GM21619 (cell line): Measurements from ENCODE around the gene EIF2AK2.
"Not testable (repeated sequence)": the region's sequence is repeated elsewhere in the genome, so short reads cannot be mapped to it uniquely, and the experiment has no call there.

Experiments used
- ATAC-seq: cut with Tn5 transposase; IDR thresholded peaks from one replicate; pipeline ENCODE4 v1.9.1; 2021; ENCODE audit not compliant: unreplicated experiment

The EIF2AK2 gene

DNA sequence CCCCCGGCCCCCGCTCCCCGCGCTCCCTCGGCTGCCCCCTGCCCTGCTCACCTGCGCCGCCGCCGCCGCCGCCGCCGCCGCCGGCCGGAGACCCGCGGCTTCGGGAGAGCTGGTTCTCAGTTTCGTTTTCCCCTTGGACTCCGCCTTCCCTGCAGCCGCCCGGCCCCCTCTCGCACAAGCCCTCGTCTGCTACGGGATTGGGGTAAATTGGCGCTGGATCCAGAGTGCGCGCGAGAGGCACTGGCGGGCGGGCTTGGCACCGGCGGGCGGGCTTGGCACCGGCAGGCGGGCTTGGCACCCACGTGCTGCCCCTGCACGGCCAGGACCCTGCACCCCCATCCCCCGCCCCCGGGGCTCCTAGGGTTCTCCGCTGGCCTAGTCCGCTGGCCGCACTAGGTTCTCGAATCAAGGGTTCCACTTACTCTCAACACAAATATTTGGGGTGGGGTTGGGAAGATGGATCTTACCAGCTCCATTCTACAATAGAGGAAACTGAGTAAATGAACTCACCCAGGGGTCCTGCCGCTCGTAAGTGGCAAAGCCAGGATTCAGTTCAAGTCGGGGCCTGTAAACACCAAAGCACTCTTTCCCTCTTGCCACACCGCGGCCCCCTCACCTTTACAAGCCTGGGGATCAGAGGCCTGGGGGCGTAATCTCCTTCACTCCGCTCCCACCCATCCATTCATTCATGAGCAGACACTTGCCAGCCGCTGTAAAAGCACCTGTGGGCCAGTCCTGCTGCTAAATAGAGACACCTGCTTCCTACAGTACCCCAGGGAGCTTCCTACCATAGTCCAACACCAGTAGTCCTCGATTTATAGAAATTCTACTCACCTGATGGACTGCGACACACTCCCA lies at the start of gene EIF2AK2:
TSS of gene EIF2AK2 (minus strand) at position 124 of the 858 bp plus-strand sequence. CDS start 9,174 bp downstream, outside the sequence.
- peak; percentile 94 for ATAC-seq

DNA sequence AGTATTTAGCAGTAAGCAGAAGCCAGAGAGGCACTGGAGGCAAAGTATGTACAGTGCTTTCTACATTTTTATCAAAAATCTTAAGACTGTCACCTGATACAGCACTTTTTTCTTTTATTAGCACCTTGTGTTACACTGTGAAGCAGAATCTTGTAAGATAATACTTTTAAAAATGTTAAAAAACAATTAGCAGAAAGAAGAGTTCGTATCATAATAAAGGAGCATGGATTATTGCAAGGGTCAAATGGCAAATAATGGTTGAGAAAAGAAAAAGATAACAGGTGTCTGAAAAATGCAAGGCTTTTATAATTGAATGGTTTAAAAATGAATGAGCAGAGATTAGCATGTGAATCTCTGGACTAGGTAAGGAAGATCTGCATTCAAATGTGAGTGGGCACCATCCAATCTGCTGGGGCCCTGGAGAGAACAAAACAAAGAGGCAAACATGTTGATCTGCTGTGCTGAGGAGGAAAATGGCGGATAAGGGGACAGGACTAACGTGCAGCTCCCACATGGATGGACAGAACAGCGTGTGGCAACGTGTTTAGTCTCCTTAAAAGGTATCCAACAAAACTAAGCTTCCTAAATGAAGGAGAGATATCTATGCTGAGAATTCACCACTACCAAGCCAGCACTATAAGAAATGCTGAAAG lies 49.0 kb upstream of the EIF2AK2 start:
- ATAC-seq: no peak

DNA sequence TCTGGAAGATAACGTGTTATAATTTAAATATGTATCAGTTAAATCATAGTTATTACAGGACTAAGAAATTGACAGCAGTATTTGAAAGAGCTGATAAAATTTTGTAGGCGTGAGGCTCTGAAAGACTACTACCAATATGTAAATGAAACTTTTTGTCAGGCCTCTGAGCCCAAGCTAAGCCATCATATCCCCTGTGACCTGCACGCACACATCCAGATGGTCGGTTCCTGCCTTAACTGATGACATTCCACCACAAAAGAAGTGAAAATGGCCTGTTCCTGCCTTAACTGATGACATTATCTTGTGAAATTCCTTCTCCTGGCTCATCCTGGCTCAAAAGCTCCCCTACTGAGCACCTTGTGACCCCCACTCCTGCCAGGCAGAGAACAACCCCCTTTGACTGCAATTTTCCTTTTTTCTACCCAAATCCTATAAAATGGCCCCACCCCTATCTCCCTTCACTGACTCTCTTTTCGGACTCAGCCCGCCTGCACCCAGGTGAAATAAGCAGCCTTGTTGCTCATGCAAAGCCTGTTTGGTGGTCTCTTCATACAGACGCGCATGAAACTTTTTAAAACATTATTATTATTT lies 48.4 kb upstream of the EIF2AK2 start:
- not testable (repeated sequence) for ATAC-seq

DNA sequence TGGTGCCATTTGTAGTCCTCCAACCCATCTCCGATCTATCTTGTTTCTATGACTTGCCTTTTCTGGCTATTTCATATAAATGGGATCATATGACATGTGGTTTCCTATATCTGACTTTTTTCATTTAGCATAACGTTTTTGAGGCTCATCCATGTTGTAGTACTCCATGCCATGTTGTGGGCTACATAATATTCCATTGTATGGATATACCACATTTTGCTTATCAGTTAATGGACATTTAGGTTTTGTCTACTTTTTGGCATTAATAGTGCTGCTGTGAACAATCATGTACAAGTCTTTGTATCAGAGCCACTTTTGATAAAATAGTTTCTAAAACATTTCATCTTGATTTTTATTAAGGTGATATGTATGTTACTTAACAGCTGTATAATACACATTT lies 46.9 kb upstream of the EIF2AK2 start:
- ATAC-seq: no peak

- no peak for ATAC-seq
Measured at GRCh38 chr2:37201766-37202165, 45.0 kb upstream of the EIF2AK2 start.

DNA sequence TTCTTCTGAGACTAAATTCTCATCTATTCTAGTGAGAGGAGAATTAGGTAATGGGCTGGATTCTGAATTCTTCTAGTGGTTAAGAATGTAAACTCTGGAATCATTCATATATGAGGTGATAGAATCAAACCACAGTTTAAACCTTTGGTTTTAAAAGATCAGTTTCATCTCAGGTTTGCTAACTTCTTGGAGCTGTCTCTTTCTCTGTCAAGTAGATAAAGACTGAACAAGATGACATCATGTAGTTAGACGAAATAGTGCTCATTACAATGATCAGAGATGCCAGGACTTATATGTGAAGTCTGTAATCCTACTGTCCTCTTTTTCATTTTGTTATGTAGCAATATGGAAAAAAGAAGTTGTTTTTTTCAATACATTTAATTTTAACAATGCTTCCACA lies 44.4 kb upstream of the EIF2AK2 start:
- ATAC-seq: no peak

- no peak for ATAC-seq
Measured at GRCh38 chr2:37198681-37199065, 41.9 kb upstream of the EIF2AK2 start.

DNA sequence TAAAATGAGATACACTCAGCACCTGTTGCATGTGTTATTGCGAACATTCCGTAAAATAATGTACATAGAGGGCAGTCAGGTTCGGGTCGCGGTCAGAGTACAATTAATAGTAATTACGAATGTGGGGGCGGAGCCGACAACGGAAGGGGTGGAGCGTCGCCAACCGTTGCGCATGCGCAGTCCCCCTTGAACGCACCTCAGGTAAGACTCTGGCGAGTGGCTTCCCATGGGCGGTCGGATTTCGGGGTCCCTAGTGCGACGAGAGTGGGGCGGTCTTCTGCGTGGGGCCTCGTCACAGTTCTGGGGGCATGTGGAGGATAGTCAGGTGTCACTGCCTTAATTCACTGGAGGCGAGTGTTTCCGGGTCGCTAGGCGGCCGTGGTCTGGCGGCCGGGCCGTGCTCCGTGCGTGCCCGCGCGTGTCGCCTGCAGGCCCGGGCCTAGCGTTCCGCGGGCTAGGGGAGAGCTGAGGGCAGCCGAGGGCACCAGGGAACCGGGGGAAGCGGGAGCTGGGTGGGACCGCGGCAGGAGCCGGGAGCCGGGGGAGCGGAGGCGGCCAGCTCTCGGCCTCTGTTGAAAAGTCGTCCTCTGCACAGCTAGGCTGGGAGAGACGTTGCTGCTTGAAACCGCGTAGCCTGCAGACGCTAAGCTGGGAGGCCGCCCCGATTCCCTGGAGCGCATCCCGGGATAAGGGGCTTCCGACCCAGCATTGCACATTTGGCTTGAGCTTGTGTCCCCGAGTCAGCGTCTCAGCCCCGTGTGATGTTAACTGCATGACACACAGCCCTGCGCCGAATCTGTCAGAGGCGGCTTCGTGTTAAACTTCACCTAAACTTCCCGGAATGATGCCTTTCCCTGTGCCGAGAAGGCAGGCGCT lies 39.8 kb upstream of the EIF2AK2 start, which contains the start of gene CEBPZOS:
TSS of gene CEBPZOS (plus strand) at position 177 of the 876 bp plus-strand sequence. CDS start 3,209 bp downstream, outside the sequence.
- ATAC-seq: peak; percentile 68

- not testable (repeated sequence) for ATAC-seq
Measured at GRCh38 chr2:37195862-37196319, 39.1 kb upstream of the EIF2AK2 start.

GRCh38 chr2:37192551-37192950 lies 35.8 kb upstream of the EIF2AK2 start:
- no peak for ATAC-seq

GRCh38 chr2:37191747-37192146 lies 35.0 kb upstream of the EIF2AK2 start:
- ATAC-seq: no peak

GRCh38 chr2:37191253-37191652 lies 34.5 kb upstream of the EIF2AK2 start:
- ATAC-seq: no peak

DNA sequence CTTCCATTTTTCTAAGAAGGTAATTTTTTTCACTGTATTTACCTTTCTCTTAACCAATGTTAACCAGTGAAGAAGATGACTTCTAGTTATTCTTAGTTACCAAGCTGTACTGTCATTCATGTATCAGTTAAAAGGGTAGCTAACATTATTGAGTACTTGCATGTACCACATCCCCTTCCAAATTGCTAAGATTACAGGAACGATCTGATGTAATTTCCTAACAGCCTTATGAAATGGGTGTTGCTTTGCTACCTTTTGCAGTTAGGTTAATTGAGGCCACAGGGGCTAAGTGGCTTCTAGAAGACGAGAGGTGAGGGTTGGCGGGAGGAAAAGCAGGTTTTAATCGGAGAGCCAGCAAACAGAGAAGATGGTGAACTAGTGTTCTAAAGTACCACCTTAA lies 33.5 kb upstream of the EIF2AK2 start:
- no peak for ATAC-seq

GRCh38 chr2:37189452-37190153 lies 32.8 kb upstream of the EIF2AK2 start:
- no peak for ATAC-seq

GRCh38 chr2:37188570-37188969 lies 31.8 kb upstream of the EIF2AK2 start, which contains the start of gene SULT6B1:
TSS of gene SULT6B1 (minus strand) at chr2:37188670. CDS start at chr2:37188640, 30 bp downstream.
- no peak for ATAC-seq

DNA sequence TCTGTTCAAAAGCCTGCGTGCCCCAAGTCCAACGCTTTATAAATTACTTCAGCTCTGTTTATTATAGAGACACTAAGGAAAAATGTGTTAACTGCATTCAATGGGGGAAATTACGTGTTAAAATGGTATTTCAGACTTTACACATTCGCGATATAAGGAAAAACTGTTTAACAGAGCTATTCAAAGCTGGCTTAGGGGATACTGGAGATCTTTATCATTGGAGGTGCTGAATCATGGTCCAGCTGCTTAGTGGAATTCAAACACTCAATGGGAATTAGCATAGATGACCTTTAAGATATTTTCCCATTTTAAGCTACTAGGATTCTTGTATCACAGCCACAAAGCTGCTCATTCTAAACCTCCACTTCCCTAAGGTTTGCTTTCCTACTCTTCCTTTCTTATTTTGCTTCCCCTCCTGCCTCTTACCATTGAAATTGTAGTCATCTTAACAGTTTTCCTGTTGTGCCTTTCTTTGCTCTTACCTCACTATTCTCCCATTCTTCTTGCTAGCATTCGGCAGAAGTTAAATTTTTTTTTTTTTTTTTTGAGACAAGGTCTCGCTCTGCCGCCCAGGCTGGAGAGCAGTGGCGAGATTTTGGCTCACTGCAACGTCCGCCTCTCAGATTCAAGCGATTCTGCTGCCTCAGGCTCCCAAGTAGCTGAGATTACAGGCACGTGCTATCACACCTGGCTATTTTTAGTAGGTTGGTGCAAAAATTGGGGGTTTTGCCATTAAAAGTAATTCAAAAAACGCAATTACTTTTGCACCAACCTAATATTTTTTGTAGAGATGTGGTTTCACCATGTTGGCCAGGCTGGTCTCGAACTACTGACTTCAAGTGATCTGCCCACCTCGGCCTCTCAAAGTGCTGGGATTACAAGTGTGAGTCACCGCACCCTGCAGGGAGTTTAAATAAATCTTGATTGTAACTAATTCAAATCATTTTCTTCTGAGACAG lies 25.2 kb upstream of the EIF2AK2 start:
- no peak for ATAC-seq

DNA sequence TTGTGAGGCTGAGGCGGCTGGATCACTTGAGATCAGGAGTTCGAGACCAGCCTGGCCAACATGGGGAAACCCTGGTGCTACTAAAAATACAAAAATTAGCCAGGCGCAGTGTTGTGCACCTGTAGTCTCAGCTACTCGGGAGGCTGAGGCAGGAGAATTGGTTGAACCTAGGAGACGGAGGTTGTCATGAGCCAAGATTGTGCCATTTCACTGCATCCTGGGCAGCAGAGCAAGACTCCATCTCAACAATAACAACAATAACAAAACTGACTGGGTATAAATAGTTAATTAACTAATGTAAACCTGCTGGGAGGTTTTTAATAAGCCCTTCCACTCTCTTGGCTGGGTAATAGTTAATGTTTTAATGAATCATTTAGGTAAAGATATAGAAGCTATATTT lies 23.9 kb upstream of the EIF2AK2 start:
- ATAC-seq: no peak

- no peak for ATAC-seq
Measured at GRCh38 chr2:37180006-37180639, 23.3 kb upstream of the EIF2AK2 start.
